ENCODE measurements around the gene KRTAP10-12. TPM values are rescaled to one million over a fixed set of nuclear protein-coding genes. Genes with fewer than 3 reads are reported as not detected.

Gene KRTAP10-12
- total and polyA plus RNA-seq, 2 of the 4 experiments (the other 2 are of a cell fraction), result not detected

- no peak overlapping the region for H2BK20ac ChIP-seq (ENCODE audit: low read depth, low read length)
- H3K9me1 ChIP-seq (ENCODE audit: insufficient read depth, low read length), result no peaks in the 10 kb centered on the region
- no peak overlapping the region for H3K4me3 ChIP-seq (ENCODE audit: insufficient read depth, low read depth, low read length)
- no peak overlapping the region for H2BK15ac ChIP-seq (ENCODE audit: low read depth, low read length)
- ChIA-PET CTCF (no interaction called here), POLR2A (ENCODE audit: unreplicated experiment) (no interaction called here)
- H3K4ac ChIP-seq (ENCODE audit: low read depth, low read length), result no peak overlapping the region
- no peak for TF ChIP-seq RFX5 (IDR thresholded peaks at IDR 0.05; ENCODE audit: low read depth, low read length)
- TF ChIP-seq FOS (IDR thresholded peaks at IDR 0.05; ENCODE audit: low read depth, low read length), result no peak
- no peak for TF ChIP-seq NFE2L2 (IDR thresholded peaks at IDR 0.05; ENCODE audit: low read depth, low read length)
- TF ChIP-seq MAZ (IDR thresholded peaks at IDR 0.05; ENCODE audit: borderline replicate concordance, low read depth, low read length), result no peak
- no peak for TF ChIP-seq SMC3 (IDR thresholded peaks at IDR 0.05; ENCODE audit: low read depth, low read length)
- TF ChIP-seq RCOR1 (IDR thresholded peaks at IDR 0.05; ENCODE audit: insufficient replicate concordance, low read length), result no peak
- TF ChIP-seq CEBPB (IDR thresholded peaks at IDR 0.05; ENCODE audit: low read depth, low read length), result no peak
- TF ChIP-seq, protein P1, sequence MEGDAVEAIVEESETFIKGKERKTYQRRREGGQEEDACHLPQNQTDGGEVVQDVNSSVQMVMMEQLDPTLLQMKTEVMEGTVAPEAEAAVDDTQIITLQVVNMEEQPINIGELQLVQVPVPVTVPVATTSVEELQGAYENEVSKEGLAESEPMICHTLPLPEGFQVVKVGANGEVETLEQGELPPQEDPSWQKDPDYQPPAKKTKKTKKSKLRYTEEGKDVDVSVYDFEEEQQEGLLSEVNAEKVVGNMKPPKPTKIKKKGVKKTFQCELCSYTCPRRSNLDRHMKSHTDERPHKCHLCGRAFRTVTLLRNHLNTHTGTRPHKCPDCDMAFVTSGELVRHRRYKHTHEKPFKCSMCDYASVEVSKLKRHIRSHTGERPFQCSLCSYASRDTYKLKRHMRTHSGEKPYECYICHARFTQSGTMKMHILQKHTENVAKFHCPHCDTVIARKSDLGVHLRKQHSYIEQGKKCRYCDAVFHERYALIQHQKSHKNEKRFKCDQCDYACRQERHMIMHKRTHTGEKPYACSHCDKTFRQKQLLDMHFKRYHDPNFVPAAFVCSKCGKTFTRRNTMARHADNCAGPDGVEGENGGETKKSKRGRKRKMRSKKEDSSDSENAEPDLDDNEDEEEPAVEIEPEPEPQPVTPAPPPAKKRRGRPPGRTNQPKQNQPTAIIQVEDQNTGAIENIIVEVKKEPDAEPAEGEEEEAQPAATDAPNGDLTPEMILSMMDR (conservative IDR thresholded peaks at IDR 0.05; ENCODE audit: low read depth, low read length), result no peak
- H3K56ac ChIP-seq (ENCODE audit: extremely low read depth, insufficient read depth, low read length), result no peak overlapping the region
- no peak overlapping the region for H4K8ac ChIP-seq (ENCODE audit: low read depth in 2 of 2, low read length in 2 of 2)
- DNase-seq (no peak), ATAC-seq (ENCODE audit: low read depth) (no peak)
- dilution Hi-C loops (cut with HindIII; ENCODE audit: low sequenced_read_pairs, unreplicated experiment), result no loop called here
- H2BK5ac ChIP-seq (ENCODE audit: low read depth, low read length, poor library complexity, severe bottlenecking), result no peak overlapping the region
- BruUV-seq (replicated peaks), result no TSS peak
- H3K36me3 ChIP-seq (ENCODE audit: control insufficient read depth, insufficient read depth, low read length), result no peaks in the 10 kb centered on the region
- H3K9ac ChIP-seq (ENCODE audit: low read depth, low read length), result no peak overlapping the region
- H3K9me3 ChIP-seq (ENCODE audit: control insufficient read depth, insufficient read depth, low read length), result no peaks in the 10 kb centered on the region
- H2AK5ac ChIP-seq (ENCODE audit: low read depth, low read length), result no peak overlapping the region
- H2AFZ ChIP-seq (replicated peaks; ENCODE audit: low read length, poor library complexity), result no peak overlapping the region
- H3K18ac ChIP-seq (ENCODE audit: low read depth, low read length), result no peak overlapping the region
- in situ Hi-C loops (cut with MboI; ENCODE audit: low sequenced_read_pairs), result no loop called here
- no peak overlapping the region for H4K91ac ChIP-seq (ENCODE audit: insufficient read depth, low read depth, low read length)
- no peak overlapping the region for H2AK9ac ChIP-seq (replicated peaks; ENCODE audit: low read depth, low read length, poor library complexity)
- no peaks in the 10 kb centered on the region for H3K79me1 ChIP-seq (ENCODE audit: low read depth in 1 of 2, low read length in 2 of 2)
- H4K5ac ChIP-seq (ENCODE audit: low read depth, low read length), result no peak overlapping the region
- no peak overlapping the region for H3K23ac ChIP-seq (ENCODE audit: low read depth, low read length)
- H4K20me1 ChIP-seq (ENCODE audit: insufficient read depth, low read length), result no peaks in the 10 kb centered on the region
- no peak overlapping the region for H2BK120ac ChIP-seq (ENCODE audit: low read depth, low read length)
- H3K27me3 ChIP-seq (ENCODE audit: control insufficient read depth, insufficient read depth, low read length), result peaks cover 21% of the 10 kb centered on the region
- H3K27ac ChIP-seq (ENCODE audit: insufficient read depth, low read length), result no peak overlapping the region
- 84% methylated on average over 8 of the region's 13 CpGs; no CpG with 5 or more reads in 1 of the 2 experiments for WGBS, 2 experiments (ENCODE audit: extremely low coverage in 2 of 2, insufficient read length in 1 of 2)
- intact Hi-C loops (cut with micrococcal nuclease), result no loop called here
- H3K4me2 ChIP-seq (ENCODE audit: low read depth, low read length), result no peak overlapping the region
- no peak overlapping the region for H3K14ac ChIP-seq (replicated peaks; ENCODE audit: low read depth, low read length)
- H3K4me1 ChIP-seq (ENCODE audit: control insufficient read depth, insufficient read depth, low read length), result no peaks in the 10 kb centered on the region
Observed at GRCh38 chr21:44677881-44678280, 19.1 kb upstream of the KRTAP10-12 start.
